Measurements from ENCODE around the gene GOLGA3. TPM values are rescaled to one million over a fixed set of nuclear protein-coding genes. Genes with fewer than 3 reads are reported as not detected.

GOLGA3 gene
- total and polyA plus RNA-seq, 2 experiments from 2014 or later = 10.3 to 57.8 TPM

DNA sequence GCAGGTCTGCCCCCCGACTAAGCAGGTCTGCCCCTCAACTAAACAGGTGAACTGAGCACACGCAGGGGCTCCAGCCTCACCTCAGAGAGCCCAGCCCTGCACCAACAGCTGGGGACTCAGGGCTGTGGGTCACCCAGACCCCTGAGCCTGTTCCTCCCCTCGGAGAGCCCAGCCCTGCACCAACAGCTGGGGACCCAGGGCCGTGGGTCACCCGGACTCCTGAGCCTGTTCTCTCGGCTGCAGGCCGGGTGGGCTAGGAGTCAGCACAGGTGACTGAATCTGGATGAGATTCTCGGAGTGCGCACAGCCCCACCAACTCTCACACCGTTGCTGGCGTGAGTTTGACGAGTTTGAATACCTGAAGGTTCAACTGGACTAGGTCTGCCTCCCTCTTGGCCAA is 46.7 kb downstream of the GOLGA3 start:
- no peaks in the 10 kb centered on the region for H3K9me2 ChIP-seq (ENCODE audit: insufficient read depth)
- H3K9me3 Mint-ChIP-seq = no peaks in the 10 kb centered on the region
- no peak overlapping the region for H3K4me2 ChIP-seq
- no peak overlapping the region for H3K4me3 ChIP-seq
- H3K36me3 Mint-ChIP-seq (ENCODE audit: low read depth) = peaks cover 60% of the 10 kb centered on the region
- H3K27ac ChIP-seq (ENCODE audit: low read depth) = no peak overlapping the region
- H3K4me1 Mint-ChIP-seq = no peaks in the 10 kb centered on the region
- no peaks in the 10 kb centered on the region for H3K4me1 ChIP-seq (ENCODE audit: insufficient read depth)
- ATAC-seq (no peak), DNase-seq (ENCODE audit: low spot score) (no peak)
- H3K27ac Mint-ChIP-seq = no peak overlapping the region
- no peaks in the 10 kb centered on the region for H3K27me3 ChIP-seq (ENCODE audit: insufficient read depth)
- H3F3A ChIP-seq (replicated peaks; ENCODE audit: low read depth) = 0 out of 2 replicates have a peak, but pooled peaks cover 3% of the 10 kb centered on the region
- peaks cover 7% of the 10 kb centered on the region for H3K27me3 Mint-ChIP-seq (ENCODE audit: insufficient read depth, low read depth, poor library complexity)
- no peak overlapping the region for H3K4me3 Mint-ChIP-seq
- H3K79me2 ChIP-seq (replicated peaks; ENCODE audit: insufficient read depth) = no peaks in the 10 kb centered on the region
- no peaks in the 10 kb centered on the region for H4K20me1 ChIP-seq (replicated peaks; ENCODE audit: insufficient read depth)
- TF ChIP-seq CREB1 (CRISPR knock-in tag; IDR thresholded peaks at IDR 0.05; ENCODE audit: low read depth) (no peak), EZH2 (IDR thresholded peaks at IDR 0.05; ENCODE audit: low read depth, unreplicated experiment) (no peak), EZH2phosphoT487 (IDR thresholded peaks at IDR 0.05; ENCODE audit: unreplicated experiment) (no peak), ZNF331 (CRISPR knock-in tag; IDR thresholded peaks at IDR 0.05; ENCODE audit: low read depth) (no peak)
- TF ChIP-seq, protein P1, sequence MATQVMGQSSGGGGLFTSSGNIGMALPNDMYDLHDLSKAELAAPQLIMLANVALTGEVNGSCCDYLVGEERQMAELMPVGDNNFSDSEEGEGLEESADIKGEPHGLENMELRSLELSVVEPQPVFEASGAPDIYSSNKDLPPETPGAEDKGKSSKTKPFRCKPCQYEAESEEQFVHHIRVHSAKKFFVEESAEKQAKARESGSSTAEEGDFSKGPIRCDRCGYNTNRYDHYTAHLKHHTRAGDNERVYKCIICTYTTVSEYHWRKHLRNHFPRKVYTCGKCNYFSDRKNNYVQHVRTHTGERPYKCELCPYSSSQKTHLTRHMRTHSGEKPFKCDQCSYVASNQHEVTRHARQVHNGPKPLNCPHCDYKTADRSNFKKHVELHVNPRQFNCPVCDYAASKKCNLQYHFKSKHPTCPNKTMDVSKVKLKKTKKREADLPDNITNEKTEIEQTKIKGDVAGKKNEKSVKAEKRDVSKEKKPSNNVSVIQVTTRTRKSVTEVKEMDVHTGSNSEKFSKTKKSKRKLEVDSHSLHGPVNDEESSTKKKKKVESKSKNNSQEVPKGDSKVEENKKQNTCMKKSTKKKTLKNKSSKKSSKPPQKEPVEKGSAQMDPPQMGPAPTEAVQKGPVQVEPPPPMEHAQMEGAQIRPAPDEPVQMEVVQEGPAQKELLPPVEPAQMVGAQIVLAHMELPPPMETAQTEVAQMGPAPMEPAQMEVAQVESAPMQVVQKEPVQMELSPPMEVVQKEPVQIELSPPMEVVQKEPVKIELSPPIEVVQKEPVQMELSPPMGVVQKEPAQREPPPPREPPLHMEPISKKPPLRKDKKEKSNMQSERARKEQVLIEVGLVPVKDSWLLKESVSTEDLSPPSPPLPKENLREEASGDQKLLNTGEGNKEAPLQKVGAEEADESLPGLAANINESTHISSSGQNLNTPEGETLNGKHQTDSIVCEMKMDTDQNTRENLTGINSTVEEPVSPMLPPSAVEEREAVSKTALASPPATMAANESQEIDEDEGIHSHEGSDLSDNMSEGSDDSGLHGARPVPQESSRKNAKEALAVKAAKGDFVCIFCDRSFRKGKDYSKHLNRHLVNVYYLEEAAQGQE (IDR thresholded peaks at IDR 0.05; ENCODE audit: unreplicated experiment) = no peak
- peaks cover 29% of the 10 kb centered on the region for H3K36me3 ChIP-seq (ENCODE audit: insufficient read depth)
- no peak overlapping the region for H2AFZ ChIP-seq

DNA sequence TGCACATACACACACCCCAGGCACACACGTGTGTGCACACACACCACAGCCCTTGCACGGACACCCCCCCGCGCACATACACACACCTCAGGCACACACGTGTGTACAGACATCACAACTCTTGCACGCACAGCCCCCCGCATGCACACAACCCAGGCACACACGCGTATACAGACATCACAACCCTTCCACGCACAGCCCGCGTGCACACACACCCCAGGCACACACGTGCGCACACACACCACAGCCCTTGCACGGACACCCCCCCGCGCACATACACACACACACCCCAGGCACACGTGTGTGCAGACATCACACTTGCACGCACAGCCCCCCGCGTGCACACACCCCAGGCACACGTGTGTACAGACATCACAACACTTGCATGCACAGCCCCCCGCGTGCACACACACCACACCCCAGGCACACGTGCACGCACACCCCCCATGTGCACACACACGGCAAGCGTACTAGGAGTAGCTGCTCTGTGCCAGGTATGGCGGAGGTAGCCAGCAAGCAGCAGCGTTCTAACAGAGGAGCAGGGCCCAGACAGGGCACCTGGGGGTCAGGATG is 48.8 kb downstream of the GOLGA3 start:
- Mint-ChIP-seq H3K27ac (no peak overlapping the region), H3K9me3 (no peaks in the 10 kb centered on the region), H3K36me3 (ENCODE audit: low read depth) (peaks cover 57% of the 10 kb centered on the region), H3K4me3 (no peak overlapping the region), H3K27me3 (ENCODE audit: insufficient read depth, low read depth, poor library complexity) (peaks cover 8% of the 10 kb centered on the region), H3K4me1 (no peaks in the 10 kb centered on the region)
- Histone ChIP-seq H3K27ac (ENCODE audit: low read depth) (no peak overlapping the region), H3K4me1 (ENCODE audit: insufficient read depth) (no peaks in the 10 kb centered on the region), H3K36me3 (ENCODE audit: insufficient read depth) (peaks cover 29% of the 10 kb centered on the region), H4K20me1 (replicated peaks; ENCODE audit: insufficient read depth) (no peaks in the 10 kb centered on the region), H3K27me3 (ENCODE audit: insufficient read depth) (no peaks in the 10 kb centered on the region), H3K4me2 (no peak overlapping the region), H3K9me2 (ENCODE audit: insufficient read depth) (no peaks in the 10 kb centered on the region), H3F3A (replicated peaks; ENCODE audit: low read depth) (peaks cover 4% of the 10 kb centered on the region; the same call in 1 of the 2 replicates), H3K79me2 (replicated peaks; ENCODE audit: insufficient read depth) (no peaks in the 10 kb centered on the region), H3K4me3 (no peak overlapping the region), H2AFZ (no peak overlapping the region)
- ATAC-seq (no peak), DNase-seq (ENCODE audit: low spot score) (no peak)
- TF ChIP-seq, protein P2, sequence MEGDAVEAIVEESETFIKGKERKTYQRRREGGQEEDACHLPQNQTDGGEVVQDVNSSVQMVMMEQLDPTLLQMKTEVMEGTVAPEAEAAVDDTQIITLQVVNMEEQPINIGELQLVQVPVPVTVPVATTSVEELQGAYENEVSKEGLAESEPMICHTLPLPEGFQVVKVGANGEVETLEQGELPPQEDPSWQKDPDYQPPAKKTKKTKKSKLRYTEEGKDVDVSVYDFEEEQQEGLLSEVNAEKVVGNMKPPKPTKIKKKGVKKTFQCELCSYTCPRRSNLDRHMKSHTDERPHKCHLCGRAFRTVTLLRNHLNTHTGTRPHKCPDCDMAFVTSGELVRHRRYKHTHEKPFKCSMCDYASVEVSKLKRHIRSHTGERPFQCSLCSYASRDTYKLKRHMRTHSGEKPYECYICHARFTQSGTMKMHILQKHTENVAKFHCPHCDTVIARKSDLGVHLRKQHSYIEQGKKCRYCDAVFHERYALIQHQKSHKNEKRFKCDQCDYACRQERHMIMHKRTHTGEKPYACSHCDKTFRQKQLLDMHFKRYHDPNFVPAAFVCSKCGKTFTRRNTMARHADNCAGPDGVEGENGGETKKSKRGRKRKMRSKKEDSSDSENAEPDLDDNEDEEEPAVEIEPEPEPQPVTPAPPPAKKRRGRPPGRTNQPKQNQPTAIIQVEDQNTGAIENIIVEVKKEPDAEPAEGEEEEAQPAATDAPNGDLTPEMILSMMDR (conservative IDR thresholded peaks at IDR 0.05; ENCODE audit: low read depth in 2 of 2) = no peak
- TF ChIP-seq JUNB (IDR thresholded peaks at IDR 0.05; ENCODE audit: unreplicated experiment) = no peak
- no peak for TF ChIP-seq EZH2 (IDR thresholded peaks at IDR 0.05; ENCODE audit: low read depth, unreplicated experiment)
- TF ChIP-seq, protein P1 (IDR thresholded peaks at IDR 0.05; ENCODE audit: unreplicated experiment) = no peak
- no peak for TF ChIP-seq NANOG (IDR thresholded peaks at IDR 0.05; ENCODE audit: borderline replicate concordance)

All from GM23338 (cell line).